Ascending aorta (tissue), 2 donors: ENCODE data around the gene NEK7. TPM values are rescaled to one million over a fixed set of nuclear protein-coding genes. Genes with fewer than 3 reads are reported as not detected.

Experiments used
- DNase-seq, 2 donors: peaks; one replicate each; pipeline ENCODE4 v3.0.0-alpha.2; 2019; ENCODE audit warnings: low spot score in 2 of 2
- H3K27ac ChIP-seq, 2 donors: fragments of 200-600 bp; sonication (generic); one replicate each; pipeline ENCODE4 v1.5.1; 2016 to 2017; ENCODE audit warnings: mild to moderate bottlenecking in 1 of 2
- H3K27me3 ChIP-seq: fragments of 200-600 bp; sonication (generic); one replicate; pipeline ENCODE4 v1.5.1; 2017
- H3K36me3 ChIP-seq, 2 donors: fragments of 200-600 bp; sonication (generic); one replicate each; pipeline ENCODE4 v1.5.1; 2016
- H3K4me1 ChIP-seq, 2 donors: fragments of 200-600 bp; sonication (generic); one replicate each; pipeline ENCODE4 v1.5.1; 2016 to 2017; ENCODE audit warnings: mild to moderate bottlenecking in 1 of 2
- H3K4me3 ChIP-seq, 2 donors: fragments of 200-600 bp; sonication (generic); one replicate each; pipeline ENCODE4 v1.5.1; 2016 to 2017; ENCODE audit warnings: mild to moderate bottlenecking in 1 of 2
- H3K9me3 ChIP-seq, 2 donors: fragments of 200-600 bp; sonication (generic); one replicate each; pipeline ENCODE4 v1.5.1; 2016
- intact Hi-C: fragments of 100-400 bp; cut with DNase I; formaldehyde crosslinking; loops from one replicate; pipeline ENCODE4 v1.15.1; 2023
- total RNA-seq: library from RNA; depleted of rRNA; stranded (reverse); fragments of >200 nt; gene quantifications from one replicate; pipeline ENCODE4 v1.1.0, GENCODE V29; 2016
- TF ChIP-seq, protein P1 (sequence below), 3 experiments: fragments of 200-600 bp in 2 of 3; fragments of 450-650 bp in 1 of 3; sonication (generic) in 2 of 3; IDR thresholded peaks; one replicate each; pipeline ENCODE4 v1.5.1; 2016 to 2019; ENCODE audit warnings: antibody characterized with exemption in 3 of 3, mild to moderate bottlenecking in 1 of 3, moderate library complexity in 1 of 3

Gene NEK7
- total RNA-seq, 1 donor from 2014 or later, result 43.6 TPM

DNA sequence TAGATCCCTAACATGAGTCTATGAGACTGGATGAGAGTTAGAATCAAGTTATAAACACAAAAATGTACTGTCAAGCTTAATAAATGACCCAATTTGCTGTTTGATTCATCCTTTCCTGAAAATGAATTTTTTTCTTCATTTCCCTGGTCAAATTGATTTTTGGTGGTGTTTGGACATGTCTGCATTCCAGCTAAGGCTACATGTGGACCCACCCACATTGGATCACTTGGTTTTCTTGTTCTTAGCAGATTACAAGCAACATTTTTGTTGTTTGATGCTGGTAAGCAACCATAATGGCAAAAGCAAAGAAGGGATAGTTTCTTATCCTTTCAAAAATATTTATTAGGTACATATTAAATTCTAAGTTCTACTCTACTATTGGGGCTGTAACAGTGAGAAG is 181.1 kb downstream of the NEK7 start:
- Histone ChIP-seq H3K4me1 (no peaks in the 10 kb centered on the region), H3K9me3 (no peaks in the 10 kb centered on the region), H3K36me3 (no peaks in the 10 kb centered on the region), H3K27ac (no peak overlapping the region), H3K27me3 (no peaks in the 10 kb centered on the region), H3K4me3 (no peak overlapping the region)
- intact Hi-C loops, result no loop called here
- DNase-seq, result no peak
- TF ChIP-seq, protein P1, sequence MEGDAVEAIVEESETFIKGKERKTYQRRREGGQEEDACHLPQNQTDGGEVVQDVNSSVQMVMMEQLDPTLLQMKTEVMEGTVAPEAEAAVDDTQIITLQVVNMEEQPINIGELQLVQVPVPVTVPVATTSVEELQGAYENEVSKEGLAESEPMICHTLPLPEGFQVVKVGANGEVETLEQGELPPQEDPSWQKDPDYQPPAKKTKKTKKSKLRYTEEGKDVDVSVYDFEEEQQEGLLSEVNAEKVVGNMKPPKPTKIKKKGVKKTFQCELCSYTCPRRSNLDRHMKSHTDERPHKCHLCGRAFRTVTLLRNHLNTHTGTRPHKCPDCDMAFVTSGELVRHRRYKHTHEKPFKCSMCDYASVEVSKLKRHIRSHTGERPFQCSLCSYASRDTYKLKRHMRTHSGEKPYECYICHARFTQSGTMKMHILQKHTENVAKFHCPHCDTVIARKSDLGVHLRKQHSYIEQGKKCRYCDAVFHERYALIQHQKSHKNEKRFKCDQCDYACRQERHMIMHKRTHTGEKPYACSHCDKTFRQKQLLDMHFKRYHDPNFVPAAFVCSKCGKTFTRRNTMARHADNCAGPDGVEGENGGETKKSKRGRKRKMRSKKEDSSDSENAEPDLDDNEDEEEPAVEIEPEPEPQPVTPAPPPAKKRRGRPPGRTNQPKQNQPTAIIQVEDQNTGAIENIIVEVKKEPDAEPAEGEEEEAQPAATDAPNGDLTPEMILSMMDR (IDR thresholded peaks at IDR 0.05), result no peak

DNA sequence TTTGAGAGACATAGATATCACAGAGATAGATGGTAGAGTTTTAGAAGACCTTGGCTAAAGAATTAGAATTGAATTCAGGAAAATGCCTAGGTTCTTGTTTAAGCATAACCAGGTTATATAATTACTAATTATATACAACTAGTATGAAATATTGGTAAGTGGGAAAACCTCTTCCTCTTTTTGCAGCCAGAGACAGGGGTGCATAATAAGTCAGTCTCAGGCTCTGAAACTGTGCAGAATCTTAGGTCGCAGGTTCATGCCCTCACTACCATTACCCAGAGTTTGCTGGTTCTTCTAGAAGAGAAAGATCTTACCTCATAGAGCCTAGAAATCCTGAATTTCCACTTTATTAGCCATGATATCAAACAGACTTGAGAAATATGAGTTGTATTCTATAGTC is 183.3 kb downstream of the NEK7 start:
- H3K9me3 ChIP-seq, result no peaks in the 10 kb centered on the region
- H3K27ac ChIP-seq, result no peak overlapping the region
- H3K4me1 ChIP-seq, result no peaks in the 10 kb centered on the region
- DNase-seq, result no peak
- intact Hi-C loops, result no loop called here
- TF ChIP-seq, protein P1 (IDR thresholded peaks at IDR 0.05), result no peak
- H3K27me3 ChIP-seq, result no peaks in the 10 kb centered on the region
- no peak overlapping the region for H3K4me3 ChIP-seq
- no peaks in the 10 kb centered on the region for H3K36me3 ChIP-seq

DNA sequence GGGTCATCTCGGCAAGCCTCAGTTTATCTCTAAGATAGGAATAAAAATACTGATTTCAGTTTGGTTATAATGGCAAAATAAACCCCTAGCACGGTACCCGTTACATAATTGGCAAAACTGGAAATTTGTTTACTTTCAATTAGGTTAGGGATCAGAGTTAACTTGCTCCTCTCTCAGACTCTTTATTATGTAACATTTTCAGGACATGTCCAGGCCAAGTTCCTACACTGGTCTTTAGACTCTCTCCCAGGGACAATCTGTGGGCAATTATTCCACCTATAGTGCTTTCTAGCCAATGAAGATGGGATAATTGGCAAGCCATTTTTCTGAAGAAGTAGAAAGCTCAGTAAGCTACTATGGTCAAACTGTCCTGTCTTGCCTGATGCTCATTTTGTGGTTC is 189.4 kb downstream of the NEK7 start:
- no peaks in the 10 kb centered on the region for H3K36me3 ChIP-seq
- H3K9me3 ChIP-seq, result no peaks in the 10 kb centered on the region
- no peak overlapping the region for H3K27ac ChIP-seq
- no peaks in the 10 kb centered on the region for H3K27me3 ChIP-seq
- no peak overlapping the region for H3K4me3 ChIP-seq
- intact Hi-C loops, result no loop called here
- DNase-seq, result no peak
- TF ChIP-seq, protein P1 (IDR thresholded peaks at IDR 0.05), result no peak
- H3K4me1 ChIP-seq, result no peaks in the 10 kb centered on the region

DNA sequence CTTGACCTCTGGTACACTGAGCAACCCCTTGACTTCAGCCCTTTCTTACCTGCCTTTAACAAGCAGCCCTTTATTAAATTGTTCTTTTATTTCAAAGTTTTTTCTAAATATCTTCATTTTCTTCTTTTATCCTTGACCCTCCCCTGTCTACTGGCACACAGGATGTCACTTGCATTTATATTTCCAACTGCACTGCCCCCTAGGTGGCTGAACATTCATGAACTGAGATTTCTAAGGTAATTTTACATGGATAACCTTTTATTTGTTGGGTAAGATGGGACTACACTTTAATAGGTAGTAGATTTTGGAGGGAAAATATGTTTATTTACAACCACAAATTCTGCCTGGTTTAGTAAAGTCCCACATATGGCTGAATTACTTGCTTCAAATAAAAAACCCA is 193.7 kb downstream of the NEK7 start:
- H3K27me3 ChIP-seq, result no peaks in the 10 kb centered on the region
- intact Hi-C loops, result no loop called here
- no peak overlapping the region for H3K27ac ChIP-seq
- no peak for DNase-seq
- H3K9me3 ChIP-seq, result no peaks in the 10 kb centered on the region
- TF ChIP-seq, protein P1 (IDR thresholded peaks at IDR 0.05), result no peak
- no peaks in the 10 kb centered on the region for H3K36me3 ChIP-seq
- no peak overlapping the region for H3K4me3 ChIP-seq
- H3K4me1 ChIP-seq, result no peaks in the 10 kb centered on the region

DNA sequence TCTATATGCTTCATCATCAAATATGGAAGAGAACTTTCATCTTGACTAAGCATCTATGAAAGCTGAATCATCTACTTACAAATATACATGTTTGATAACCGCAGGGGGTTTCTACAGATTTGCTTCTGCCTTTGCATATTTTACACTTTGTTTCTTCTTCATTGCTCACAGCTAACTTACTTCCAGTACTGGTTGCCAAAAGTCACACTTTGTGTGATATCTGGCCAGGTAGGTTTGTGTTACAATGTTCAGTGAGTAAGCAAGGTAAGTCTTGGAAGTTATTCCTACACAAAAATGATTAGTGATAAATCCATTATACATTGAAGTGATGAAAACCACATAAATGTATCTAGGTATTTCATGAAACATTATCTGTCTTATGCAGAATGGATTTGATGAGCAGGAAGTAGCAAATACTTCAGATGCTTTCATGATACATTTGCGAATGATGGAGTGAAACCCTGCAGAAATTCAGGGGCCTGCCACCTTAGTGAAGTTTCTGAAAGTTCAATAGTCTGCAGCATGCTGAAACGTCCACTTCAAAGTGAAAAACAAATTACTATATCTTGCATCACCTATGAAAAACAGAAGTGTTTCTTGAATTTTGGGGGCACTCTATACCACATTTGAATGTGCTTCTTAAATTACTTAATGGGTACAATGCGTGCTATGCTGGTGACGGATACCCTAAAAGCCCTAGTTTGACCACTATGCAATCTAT is 196.3 kb downstream of the NEK7 start:
- intact Hi-C loops, result no loop called here
- no peak overlapping the region for H3K4me3 ChIP-seq
- DNase-seq, result no peak
- no peaks in the 10 kb centered on the region for H3K4me1 ChIP-seq
- no peak overlapping the region for H3K27ac ChIP-seq
- no peaks in the 10 kb centered on the region for H3K9me3 ChIP-seq
- no peaks in the 10 kb centered on the region for H3K27me3 ChIP-seq
- TF ChIP-seq, protein P1 (IDR thresholded peaks at IDR 0.05), result no peak
- H3K36me3 ChIP-seq, result no peaks in the 10 kb centered on the region
